Heart left ventricle (tissue), 13 donors: ENCODE results near the gene RAB33A.

Experiments used
- POLR2A ChIP-seq, 2 donors: fragments of 450-650 bp; IDR thresholded peaks; one replicate each; pipeline ENCODE4 v1.6.1; 2017; ENCODE audit warnings: antibody characterized with exemption in 2 of 2, mild to moderate bottlenecking in 2 of 2, moderate library complexity in 2 of 2
- TF ChIP-seq, protein P1 (sequence below), 12 donors: fragments of 200-600 bp; sonication (generic) in 4 of 12; IDR thresholded peaks; one replicate each; pipeline versions ENCODE4 v1.5.0 to v1.8.0; 2018 to 2022; ENCODE audit warnings: antibody characterized with exemption in 12 of 12, mild to moderate bottlenecking in 5 of 12
- donor health status: ischemic (EF 13 %, LVEDD 7.1; RV severe dilation, severe dysfunction).
- donor health status: DM: no; HTN: yes; CAD: no.
- donor health status: DM: no; HTN: no; CAD: no.
- donor health status: ischemic (EF 25% LVEDD 6.9; RV normal size, moderate dysfunction).
- donor health status: ischemic (EF 25% LVEDD 5.7; RV mildly dilated, moderate dysfunction).
- donor health status: ischemic (EF 35%, LVEDD 5.7; RV mildly dilated, moderate dysfunction).
- donor health status: nonischemic (EF 11% LVEDD 7.7; RV severe dilation, severe dysfunction).
- donor health status: DM: yes; HTN: yes; CAD: no.
- donor health status: PGD.
- donor health status: ischemic (EF 29% LVEDD 5.4; RV normal size, mild dysfunction).
- donor health status: nonischemic (EF 23%, LVEDD 6.1; RV moderate dilation, normal function).

DNA sequence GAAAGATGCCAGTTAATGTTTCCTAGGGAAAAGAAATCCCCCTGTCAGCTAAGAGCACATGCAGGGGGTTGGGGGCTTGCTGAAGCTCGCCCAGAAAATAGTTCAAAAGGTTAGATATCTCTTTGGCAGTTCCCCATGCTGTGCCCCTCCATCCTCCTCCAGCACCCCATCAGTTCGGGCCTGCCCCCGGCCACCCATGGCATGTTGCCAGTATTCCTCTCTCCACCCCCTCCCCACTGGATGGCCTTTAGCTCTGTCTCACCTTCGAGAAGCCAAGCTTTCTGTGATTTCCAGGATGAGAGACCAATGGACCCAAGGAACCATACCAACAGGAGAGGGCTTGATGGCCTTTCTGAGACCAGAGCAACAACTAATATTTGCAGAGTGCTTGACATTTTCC is 5.2 kb downstream of the RAB33A start:
- TF ChIP-seq, protein P1, sequence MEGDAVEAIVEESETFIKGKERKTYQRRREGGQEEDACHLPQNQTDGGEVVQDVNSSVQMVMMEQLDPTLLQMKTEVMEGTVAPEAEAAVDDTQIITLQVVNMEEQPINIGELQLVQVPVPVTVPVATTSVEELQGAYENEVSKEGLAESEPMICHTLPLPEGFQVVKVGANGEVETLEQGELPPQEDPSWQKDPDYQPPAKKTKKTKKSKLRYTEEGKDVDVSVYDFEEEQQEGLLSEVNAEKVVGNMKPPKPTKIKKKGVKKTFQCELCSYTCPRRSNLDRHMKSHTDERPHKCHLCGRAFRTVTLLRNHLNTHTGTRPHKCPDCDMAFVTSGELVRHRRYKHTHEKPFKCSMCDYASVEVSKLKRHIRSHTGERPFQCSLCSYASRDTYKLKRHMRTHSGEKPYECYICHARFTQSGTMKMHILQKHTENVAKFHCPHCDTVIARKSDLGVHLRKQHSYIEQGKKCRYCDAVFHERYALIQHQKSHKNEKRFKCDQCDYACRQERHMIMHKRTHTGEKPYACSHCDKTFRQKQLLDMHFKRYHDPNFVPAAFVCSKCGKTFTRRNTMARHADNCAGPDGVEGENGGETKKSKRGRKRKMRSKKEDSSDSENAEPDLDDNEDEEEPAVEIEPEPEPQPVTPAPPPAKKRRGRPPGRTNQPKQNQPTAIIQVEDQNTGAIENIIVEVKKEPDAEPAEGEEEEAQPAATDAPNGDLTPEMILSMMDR (IDR thresholded peaks at IDR 0.05), result no peak
- TF ChIP-seq POLR2A (IDR thresholded peaks at IDR 0.05), result no peak
